GM23338 (cell line): ENCODE data around the gene TMEM53. TPM values are rescaled to one million over a fixed set of nuclear protein-coding genes. Genes with fewer than 3 reads are reported as not detected.

Source experiments
- ATAC-seq: fragments of 200-7000 bp; cut with Tn5 transposase; 3 replicates; pipeline ENCODE4 v1.9.1; 2020
- DNase-seq: peaks from one replicate; pipeline ENCODE4 v3.0.0-alpha.2; 2015; ENCODE audit warnings: low spot score
- H2AFZ ChIP-seq: fragments of 200-600 bp; sonication (generic); 2 replicates; pipeline ENCODE4 v1.8.0; 2016; ENCODE audit warnings: antibody characterized with exemption, mild to moderate bottlenecking, moderate library complexity
- H3F3A ChIP-seq: fragments of 200-600 bp; sonication (generic); replicated peaks from 2 replicates; pipeline ENCODE4 v1.8.0; 2017; ENCODE audit warnings: antibody characterized with exemption, mixed run types, low read depth
- H3K27ac ChIP-seq: fragments of 200-600 bp; sonication (generic); 2 replicates; pipeline ENCODE4 v1.6.1; 2016; ENCODE audit warnings: low read depth
- H3K27me3 ChIP-seq: fragments of 200-600 bp; sonication (generic); 2 replicates; pipeline ENCODE4 v1.8.0; 2016; ENCODE audit warnings: mild to moderate bottlenecking, mixed run types, moderate library complexity; ENCODE audit not compliant: insufficient read depth
- H3K36me3 ChIP-seq: fragments of 200-600 bp; sonication (generic); 2 replicates; pipeline ENCODE4 v1.8.0; 2016; ENCODE audit warnings: mild to moderate bottlenecking; ENCODE audit not compliant: insufficient read depth
- H3K4me1 ChIP-seq: fragments of 200-600 bp; sonication (generic); 2 replicates; pipeline ENCODE4 v1.8.0; 2016; ENCODE audit warnings: mild to moderate bottlenecking, moderate library complexity; ENCODE audit not compliant: insufficient read depth
- H3K4me2 ChIP-seq: fragments of 200-600 bp; sonication (generic); 2 replicates; pipeline ENCODE4 v1.7.1; 2017; ENCODE audit warnings: mixed run types
- H3K4me3 ChIP-seq: fragments of 200-600 bp; sonication (generic); 2 replicates; pipeline ENCODE4 v1.6.1; 2016; ENCODE audit warnings: mixed run types
- H3K79me2 ChIP-seq: fragments of 200-600 bp; sonication (generic); replicated peaks from 2 replicates; pipeline ENCODE4 v1.8.0; 2017; ENCODE audit warnings: mild to moderate bottlenecking; ENCODE audit not compliant: insufficient read depth
- H3K9me2 ChIP-seq: fragments of 200-600 bp; sonication (generic); 2 replicates; pipeline ENCODE4 v1.8.0; 2017; ENCODE audit not compliant: insufficient read depth
- H4K20me1 ChIP-seq: fragments of 200-600 bp; sonication (generic); replicated peaks from 2 replicates; pipeline ENCODE4 v1.8.0; 2017; ENCODE audit warnings: mild to moderate bottlenecking; ENCODE audit not compliant: insufficient read depth
- H3K27ac Mint-ChIP-seq: 2 replicates; pipeline ENCODE4 v1.8.0; 2020; ENCODE audit warnings: inconsistent platforms, mild to moderate bottlenecking, moderate library complexity, mixed read lengths
- H3K27me3 Mint-ChIP-seq: 3 replicates; pipeline ENCODE4 v1.8.0; 2022; ENCODE audit warnings: low read depth, mild to moderate bottlenecking, moderate library complexity, mixed read lengths, inconsistent platforms; ENCODE audit not compliant: insufficient read depth, poor library complexity
- H3K36me3 Mint-ChIP-seq: 3 replicates; pipeline ENCODE4 v1.8.0; 2021; ENCODE audit warnings: low read depth, mild to moderate bottlenecking, inconsistent platforms, moderate library complexity, mixed read lengths
- H3K4me1 Mint-ChIP-seq: 3 replicates; pipeline ENCODE4 v1.8.0; 2020; ENCODE audit warnings: mild to moderate bottlenecking, inconsistent platforms, mixed read lengths
- H3K4me3 Mint-ChIP-seq: 3 replicates; pipeline ENCODE4 v1.8.0; 2021; ENCODE audit warnings: moderate library complexity, mild to moderate bottlenecking, inconsistent platforms, mixed read lengths
- H3K9me3 Mint-ChIP-seq: 3 replicates; pipeline ENCODE4 v1.8.0; 2020; ENCODE audit warnings: moderate library complexity, mild to moderate bottlenecking, inconsistent platforms, mixed read lengths
- CREB1 ChIP-seq: fragments of 250-450 bp; sonication (Bioruptor Pico); IDR thresholded peaks from 2 replicates; pipeline ENCODE4 v1.5.0; 2020; ENCODE audit warnings: low read depth, mild to moderate bottlenecking, moderate library complexity
- EZH2 ChIP-seq: fragments of 200-600 bp; sonication (generic); IDR thresholded peaks from one replicate; pipeline ENCODE4 v1.8.0; 2017; ENCODE audit warnings: antibody characterized with exemption, mild to moderate bottlenecking, low read depth; ENCODE audit not compliant: unreplicated experiment
- EZH2phosphoT487 ChIP-seq: fragments of 200-600 bp; sonication (generic); IDR thresholded peaks from one replicate; pipeline ENCODE4 v1.8.1; 2018; ENCODE audit warnings: antibody characterized with exemption; ENCODE audit not compliant: unreplicated experiment
- JUNB ChIP-seq: IDR thresholded peaks from one replicate; pipeline ENCODE4 v1.6.1; 2016; ENCODE audit warnings: antibody characterized with exemption; ENCODE audit not compliant: unreplicated experiment
- NANOG ChIP-seq: IDR thresholded peaks from 2 replicates; pipeline ENCODE4 v1.6.1; 2016; ENCODE audit warnings: antibody characterized with exemption, borderline replicate concordance
- POLR2AphosphoS5 ChIP-seq: IDR thresholded peaks from 2 replicates; pipeline ENCODE4 v1.6.1; 2016; ENCODE audit warnings: antibody characterized with exemption, low read depth
- ZNF114 ChIP-seq: fragments of 250-450 bp; sonication (Bioruptor Pico); IDR thresholded peaks from 2 replicates; pipeline ENCODE4 v1.5.0; 2020; ENCODE audit warnings: mild to moderate bottlenecking, moderate library complexity
- ZNF331 ChIP-seq: fragments of 250-450 bp; sonication (Bioruptor Pico); IDR thresholded peaks from 2 replicates; pipeline ENCODE4 v1.5.0; 2020; ENCODE audit warnings: low read depth, mild to moderate bottlenecking, moderate library complexity
- polyA plus RNA-seq: library from polyadenylated mRNA; unstranded; fragments of >200 nt; fragmentation: Nextera tagmentation; extraction: Ambion mirVana; gene quantifications from 2 replicates; pipeline ENCODE4 v1.2.1, GENCODE V29; 2016
- total RNA-seq: library from RNA; depleted of rRNA; stranded (reverse); fragments of >200 nt; shearing (Covaris generic); gene quantifications from 2 replicates; pipeline ENCODE4 v1.2.3, GENCODE V29; 2014
- TF ChIP-seq, protein P1 (sequence below): IDR thresholded peaks from 2 replicates; pipeline ENCODE4 v1.6.1; 2016; ENCODE audit warnings: antibody characterized with exemption
- TF ChIP-seq, protein P2 (sequence below): fragments of 250-450 bp; sonication (Bioruptor Pico); IDR thresholded peaks from 2 replicates; pipeline ENCODE4 v1.5.0; 2020; ENCODE audit warnings: mild to moderate bottlenecking, moderate library complexity
- TF ChIP-seq, protein P3 (sequence below), 2 experiments: fragments of 200-600 bp in 1 of 2; sonication (generic) in 1 of 2; conservative IDR thresholded peaks; 2 replicates each; pipeline versions ENCODE4 v1.5.1 to v1.6.1; 2016 to 2017; ENCODE audit warnings: antibody characterized with exemption in 2 of 2, low read depth in 2 of 2, mild to moderate bottlenecking in 2 of 2, moderate library complexity in 1 of 2

Gene TMEM53
- total and polyA plus RNA-seq, 2 experiments from 2014 or later: 15.4 to 20.8 TPM

DNA sequence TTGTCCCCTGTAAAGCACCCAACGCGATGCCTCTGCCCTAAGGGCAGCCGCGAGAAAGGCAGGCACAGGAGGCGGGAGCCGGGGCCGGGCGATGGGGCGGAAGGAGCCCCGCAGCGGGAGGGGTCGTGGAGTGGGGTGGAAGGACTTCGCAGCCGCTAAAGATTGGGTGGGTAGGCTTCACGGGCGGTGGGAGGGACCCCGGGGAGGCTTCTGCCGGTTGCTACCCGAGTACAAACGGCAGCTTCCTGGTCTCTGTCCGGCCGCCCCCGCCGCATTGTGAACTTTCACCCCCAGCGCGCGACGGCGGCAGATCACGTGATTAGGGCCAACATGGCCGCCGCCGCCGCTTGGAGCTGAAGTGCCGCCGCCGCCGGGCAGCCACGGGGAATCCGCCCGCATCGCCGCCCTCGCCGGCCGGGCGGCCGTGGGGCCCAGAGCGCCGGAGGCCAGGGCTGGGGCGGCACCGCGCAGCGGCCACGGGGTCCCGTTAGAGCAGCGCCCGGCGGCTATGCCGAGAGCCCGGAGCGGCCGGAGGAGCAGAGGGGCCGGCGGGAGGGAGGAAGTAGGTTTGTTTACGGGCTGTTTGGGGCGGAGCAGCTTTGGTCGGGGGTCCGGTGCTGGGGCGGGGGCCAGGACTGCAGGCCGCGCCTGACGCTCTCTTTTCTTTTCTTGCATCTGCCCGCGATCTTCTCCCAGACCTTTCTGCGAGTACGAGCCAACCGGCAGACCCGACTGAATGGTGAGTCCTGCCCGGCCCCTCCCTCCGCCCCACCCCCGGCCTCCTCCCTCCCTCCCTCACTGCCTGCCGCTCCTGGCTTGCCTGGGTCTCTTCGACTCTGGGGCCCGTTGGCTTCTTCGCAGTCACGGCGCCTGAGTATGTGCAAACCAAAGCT lies 42.4 kb downstream of the TMEM53 start:
- no peaks in the 10 kb centered on the region for H3K27me3 ChIP-seq
- H3K9me2 ChIP-seq: no peaks in the 10 kb centered on the region
- H3K4me1 Mint-ChIP-seq: peaks cover 20% of the 10 kb centered on the region

DNA sequence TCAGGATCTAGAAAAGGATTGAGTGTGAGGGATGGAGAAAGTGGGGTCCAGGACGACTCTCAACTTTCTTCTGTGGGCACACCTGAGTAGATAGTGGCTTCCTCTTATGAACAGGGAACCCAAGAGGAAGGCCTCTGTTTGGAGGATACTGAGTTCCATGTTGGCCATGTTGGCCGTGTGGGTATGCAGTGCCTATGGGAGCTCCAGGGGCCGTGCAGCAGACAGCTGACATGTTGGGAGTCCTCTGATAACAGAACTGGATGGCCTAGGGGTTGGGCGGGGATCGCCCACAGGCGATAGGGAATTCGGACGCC lies 43.0 kb downstream of the TMEM53 start:
- no peaks in the 10 kb centered on the region for H3K9me2 ChIP-seq
- H2AFZ ChIP-seq: peak overlapping the region; percentile 86; the same call in 1 of the 2 replicates
- H3K79me2 ChIP-seq: peaks cover 25% of the 10 kb centered on the region
- Mint-ChIP-seq H3K36me3 (peaks cover 34% of the 10 kb centered on the region), H3K27me3 (peaks cover 8% of the 10 kb centered on the region), H3K4me1 (peaks cover 20% of the 10 kb centered on the region), H3K9me3 (no peaks in the 10 kb centered on the region), H3K27ac (peak overlapping the region; percentile 97), H3K4me3 (peak overlapping the region; percentile 87)
- no peaks in the 10 kb centered on the region for H3K27me3 ChIP-seq
- H3F3A ChIP-seq: peaks cover 31% of the 10 kb centered on the region
- peak overlapping the region; percentile 92 for H3K4me3 ChIP-seq
- DNase-seq (no peak), ATAC-seq (no peak)
- H3K36me3 ChIP-seq: peaks cover 17% of the 10 kb centered on the region
- H3K27ac ChIP-seq: peak overlapping the region; percentile 97
- peak overlapping the region; percentile 100 for H3K4me2 ChIP-seq
- peaks cover 13% of the 10 kb centered on the region for H3K4me1 ChIP-seq
- peaks cover 11% of the 10 kb centered on the region for H4K20me1 ChIP-seq
- TF ChIP-seq POLR2AphosphoS5 (no peak), ZNF331 (CRISPR knock-in tag) (no peak), EZH2 (no peak), CREB1 (CRISPR knock-in tag) (no peak), NANOG (no peak), EZH2phosphoT487 (no peak), ZNF114 (no peak), JUNB (no peak)
- TF ChIP-seq, protein P1, sequence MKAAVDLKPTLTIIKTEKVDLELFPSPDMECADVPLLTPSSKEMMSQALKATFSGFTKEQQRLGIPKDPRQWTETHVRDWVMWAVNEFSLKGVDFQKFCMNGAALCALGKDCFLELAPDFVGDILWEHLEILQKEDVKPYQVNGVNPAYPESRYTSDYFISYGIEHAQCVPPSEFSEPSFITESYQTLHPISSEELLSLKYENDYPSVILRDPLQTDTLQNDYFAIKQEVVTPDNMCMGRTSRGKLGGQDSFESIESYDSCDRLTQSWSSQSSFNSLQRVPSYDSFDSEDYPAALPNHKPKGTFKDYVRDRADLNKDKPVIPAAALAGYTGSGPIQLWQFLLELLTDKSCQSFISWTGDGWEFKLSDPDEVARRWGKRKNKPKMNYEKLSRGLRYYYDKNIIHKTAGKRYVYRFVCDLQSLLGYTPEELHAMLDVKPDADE: no peak
- TF ChIP-seq, protein P2, sequence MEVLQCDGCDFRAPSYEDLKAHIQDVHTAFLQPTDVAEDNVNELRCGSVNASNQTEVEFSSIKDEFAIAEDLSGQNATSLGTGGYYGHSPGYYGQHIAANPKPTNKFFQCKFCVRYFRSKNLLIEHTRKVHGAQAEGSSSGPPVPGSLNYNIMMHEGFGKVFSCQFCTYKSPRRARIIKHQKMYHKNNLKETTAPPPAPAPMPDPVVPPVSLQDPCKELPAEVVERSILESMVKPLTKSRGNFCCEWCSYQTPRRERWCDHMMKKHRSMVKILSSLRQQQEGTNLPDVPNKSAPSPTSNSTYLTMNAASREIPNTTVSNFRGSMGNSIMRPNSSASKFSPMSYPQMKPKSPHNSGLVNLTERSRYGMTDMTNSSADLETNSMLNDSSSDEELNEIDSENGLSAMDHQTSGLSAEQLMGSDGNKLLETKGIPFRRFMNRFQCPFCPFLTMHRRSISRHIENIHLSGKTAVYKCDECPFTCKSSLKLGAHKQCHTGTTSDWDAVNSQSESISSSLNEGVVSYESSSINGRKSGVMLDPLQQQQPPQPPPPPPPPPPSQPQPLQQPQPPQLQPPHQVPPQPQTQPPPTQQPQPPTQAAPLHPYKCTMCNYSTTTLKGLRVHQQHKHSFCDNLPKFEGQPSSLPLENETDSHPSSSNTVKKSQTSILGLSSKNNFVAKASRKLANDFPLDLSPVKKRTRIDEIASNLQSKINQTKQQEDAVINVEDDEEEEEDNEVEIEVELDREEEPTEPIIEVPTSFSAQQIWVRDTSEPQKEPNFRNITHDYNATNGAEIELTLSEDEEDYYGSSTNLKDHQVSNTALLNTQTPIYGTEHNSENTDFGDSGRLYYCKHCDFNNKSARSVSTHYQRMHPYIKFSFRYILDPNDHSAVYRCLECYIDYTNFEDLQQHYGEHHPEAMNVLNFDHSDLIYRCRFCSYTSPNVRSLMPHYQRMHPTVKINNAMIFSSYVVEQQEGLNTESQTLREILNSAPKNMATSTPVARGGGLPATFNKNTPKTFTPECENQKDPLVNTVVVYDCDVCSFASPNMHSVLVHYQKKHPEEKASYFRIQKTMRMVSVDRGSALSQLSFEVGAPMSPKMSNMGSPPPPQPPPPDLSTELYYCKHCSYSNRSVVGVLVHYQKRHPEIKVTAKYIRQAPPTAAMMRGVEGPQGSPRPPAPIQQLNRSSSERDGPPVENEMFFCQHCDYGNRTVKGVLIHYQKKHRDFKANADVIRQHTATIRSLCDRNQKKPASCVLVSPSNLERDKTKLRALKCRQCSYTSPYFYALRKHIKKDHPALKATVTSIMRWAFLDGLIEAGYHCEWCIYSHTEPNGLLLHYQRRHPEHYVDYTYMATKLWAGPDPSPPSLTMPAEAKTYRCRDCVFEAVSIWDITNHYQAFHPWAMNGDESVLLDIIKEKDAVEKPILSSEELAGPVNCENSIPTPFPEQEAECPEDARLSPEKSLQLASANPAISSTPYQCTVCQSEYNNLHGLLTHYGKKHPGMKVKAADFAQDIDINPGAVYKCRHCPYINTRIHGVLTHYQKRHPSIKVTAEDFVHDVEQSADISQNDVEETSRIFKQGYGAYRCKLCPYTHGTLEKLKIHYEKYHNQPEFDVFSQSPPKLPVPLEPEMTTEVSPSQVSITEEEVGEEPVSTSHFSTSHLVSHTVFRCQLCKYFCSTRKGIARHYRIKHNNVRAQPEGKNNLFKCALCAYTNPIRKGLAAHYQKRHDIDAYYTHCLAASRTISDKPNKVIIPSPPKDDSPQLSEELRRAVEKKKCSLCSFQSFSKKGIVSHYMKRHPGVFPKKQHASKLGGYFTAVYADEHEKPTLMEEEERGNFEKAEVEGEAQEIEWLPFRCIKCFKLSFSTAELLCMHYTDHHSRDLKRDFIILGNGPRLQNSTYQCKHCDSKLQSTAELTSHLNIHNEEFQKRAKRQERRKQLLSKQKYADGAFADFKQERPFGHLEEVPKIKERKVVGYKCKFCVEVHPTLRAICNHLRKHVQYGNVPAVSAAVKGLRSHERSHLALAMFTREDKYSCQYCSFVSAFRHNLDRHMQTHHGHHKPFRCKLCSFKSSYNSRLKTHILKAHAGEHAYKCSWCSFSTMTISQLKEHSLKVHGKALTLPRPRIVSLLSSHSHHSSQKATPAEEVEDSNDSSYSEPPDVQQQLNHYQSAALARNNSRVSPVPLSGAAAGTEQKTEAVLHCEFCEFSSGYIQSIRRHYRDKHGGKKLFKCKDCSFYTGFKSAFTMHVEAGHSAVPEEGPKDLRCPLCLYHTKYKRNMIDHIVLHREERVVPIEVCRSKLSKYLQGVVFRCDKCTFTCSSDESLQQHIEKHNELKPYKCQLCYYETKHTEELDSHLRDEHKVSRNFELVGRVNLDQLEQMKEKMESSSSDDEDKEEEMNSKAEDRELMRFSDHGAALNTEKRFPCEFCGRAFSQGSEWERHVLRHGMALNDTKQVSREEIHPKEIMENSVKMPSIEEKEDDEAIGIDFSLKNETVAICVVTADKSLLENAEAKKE (CRISPR knock-in tag): no peak
- TF ChIP-seq, protein P3, sequence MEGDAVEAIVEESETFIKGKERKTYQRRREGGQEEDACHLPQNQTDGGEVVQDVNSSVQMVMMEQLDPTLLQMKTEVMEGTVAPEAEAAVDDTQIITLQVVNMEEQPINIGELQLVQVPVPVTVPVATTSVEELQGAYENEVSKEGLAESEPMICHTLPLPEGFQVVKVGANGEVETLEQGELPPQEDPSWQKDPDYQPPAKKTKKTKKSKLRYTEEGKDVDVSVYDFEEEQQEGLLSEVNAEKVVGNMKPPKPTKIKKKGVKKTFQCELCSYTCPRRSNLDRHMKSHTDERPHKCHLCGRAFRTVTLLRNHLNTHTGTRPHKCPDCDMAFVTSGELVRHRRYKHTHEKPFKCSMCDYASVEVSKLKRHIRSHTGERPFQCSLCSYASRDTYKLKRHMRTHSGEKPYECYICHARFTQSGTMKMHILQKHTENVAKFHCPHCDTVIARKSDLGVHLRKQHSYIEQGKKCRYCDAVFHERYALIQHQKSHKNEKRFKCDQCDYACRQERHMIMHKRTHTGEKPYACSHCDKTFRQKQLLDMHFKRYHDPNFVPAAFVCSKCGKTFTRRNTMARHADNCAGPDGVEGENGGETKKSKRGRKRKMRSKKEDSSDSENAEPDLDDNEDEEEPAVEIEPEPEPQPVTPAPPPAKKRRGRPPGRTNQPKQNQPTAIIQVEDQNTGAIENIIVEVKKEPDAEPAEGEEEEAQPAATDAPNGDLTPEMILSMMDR (conservative IDR thresholded peaks at IDR 0.05; ENCODE audit: low read depth in 2 of 2): no peak

More for the DNA sequence above, 42.4 kb downstream of the TMEM53 start:
- peak; percentile 93 for DNase-seq
- Histone ChIP-seq H3K27ac (peak overlapping the region; percentile 97), H2AFZ (peak overlapping the region; percentile 86; the same call in 1 of the 2 replicates), H4K20me1 (peaks cover 16% of the 10 kb centered on the region), H3K79me2 (peaks cover 25% of the 10 kb centered on the region), H3K36me3 (peaks cover 17% of the 10 kb centered on the region), H3K4me1 (peaks cover 13% of the 10 kb centered on the region), H3K4me3 (peak overlapping the region; percentile 92), H3F3A (peaks cover 31% of the 10 kb centered on the region), H3K4me2 (peak overlapping the region; percentile 100)
- peak overlapping the region; percentile 97 for H3K27ac Mint-ChIP-seq
- peaks cover 40% of the 10 kb centered on the region for H3K36me3 Mint-ChIP-seq
- peak overlapping the region; percentile 87 for H3K4me3 Mint-ChIP-seq
- peak; percentile 80 for ATAC-seq
- no peak for TF ChIP-seq EZH2
- TF ChIP-seq POLR2AphosphoS5: peak; percentile 64
- TF ChIP-seq CREB1 (CRISPR knock-in tag): 0 out of 2 replicates have a peak, but pooled peaks have one; percentile 32
- no peaks in the 10 kb centered on the region for H3K9me3 Mint-ChIP-seq
- H3K27me3 Mint-ChIP-seq: peaks cover 8% of the 10 kb centered on the region
